Progenitor cell of endocrine pancreas (in vitro differentiated cells): ENCODE results near the gene OR5A2. TPM values are rescaled to one million over a fixed set of nuclear protein-coding genes. Genes with fewer than 3 reads are reported as not detected.

ENCODE experiments used
- DNase-seq: peaks from one replicate; pipeline ENCODE4 v3.0.0; 2021; ENCODE audit warnings: low spot score; ENCODE audit not compliant: unreplicated experiment
- H3K27ac Mint-ChIP-seq: 2 replicates; pipeline ENCODE4 v1.8.0; 2021; ENCODE audit warnings: mild to moderate bottlenecking, moderate library complexity, mixed read lengths
- H3K27me3 Mint-ChIP-seq: 2 replicates; pipeline ENCODE4 v1.8.0; 2021; ENCODE audit warnings: mixed read lengths
- H3K36me3 Mint-ChIP-seq: 2 replicates; pipeline ENCODE4 v1.8.0; 2022; ENCODE audit warnings: mixed read lengths; ENCODE audit not compliant: insufficient read depth
- H3K4me1 Mint-ChIP-seq: 2 replicates; pipeline ENCODE4 v1.8.0; 2021; ENCODE audit warnings: low read depth, mixed read lengths
- H3K4me3 Mint-ChIP-seq: 2 replicates; pipeline ENCODE4 v1.8.0; 2021; ENCODE audit warnings: low read depth, mild to moderate bottlenecking, moderate library complexity, mixed read lengths
- H3K9me3 Mint-ChIP-seq: 2 replicates; pipeline ENCODE4 v1.8.0; 2021; ENCODE audit warnings: low read depth, mixed read lengths
- long read RNA-seq: library from polyadenylated mRNA; unstranded; transcript quantifications from one replicate; pipeline ENCODE4 v2.0.0, GENCODE V29; 2020
- total RNA-seq: library from RNA; stranded (reverse); gene quantifications from 2 replicates; pipeline ENCODE4 v1.2.1, GENCODE V29; 2021
- TF ChIP-seq, protein P1 (sequence below): fragments of 200-600 bp; sonication (generic); IDR thresholded peaks from one replicate; pipeline ENCODE4 v1.5.0; 2021; ENCODE audit warnings: antibody characterized with exemption, mild to moderate bottlenecking; ENCODE audit not compliant: unreplicated experiment

OR5A2 gene, protein sequence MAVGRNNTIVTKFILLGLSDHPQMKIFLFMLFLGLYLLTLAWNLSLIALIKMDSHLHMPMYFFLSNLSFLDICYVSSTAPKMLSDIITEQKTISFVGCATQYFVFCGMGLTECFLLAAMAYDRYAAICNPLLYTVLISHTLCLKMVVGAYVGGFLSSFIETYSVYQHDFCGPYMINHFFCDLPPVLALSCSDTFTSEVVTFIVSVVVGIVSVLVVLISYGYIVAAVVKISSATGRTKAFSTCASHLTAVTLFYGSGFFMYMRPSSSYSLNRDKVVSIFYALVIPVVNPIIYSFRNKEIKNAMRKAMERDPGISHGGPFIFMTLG
- total RNA-seq = not detected in 2 replicates
- long read RNA-seq = 0 reads

DNA sequence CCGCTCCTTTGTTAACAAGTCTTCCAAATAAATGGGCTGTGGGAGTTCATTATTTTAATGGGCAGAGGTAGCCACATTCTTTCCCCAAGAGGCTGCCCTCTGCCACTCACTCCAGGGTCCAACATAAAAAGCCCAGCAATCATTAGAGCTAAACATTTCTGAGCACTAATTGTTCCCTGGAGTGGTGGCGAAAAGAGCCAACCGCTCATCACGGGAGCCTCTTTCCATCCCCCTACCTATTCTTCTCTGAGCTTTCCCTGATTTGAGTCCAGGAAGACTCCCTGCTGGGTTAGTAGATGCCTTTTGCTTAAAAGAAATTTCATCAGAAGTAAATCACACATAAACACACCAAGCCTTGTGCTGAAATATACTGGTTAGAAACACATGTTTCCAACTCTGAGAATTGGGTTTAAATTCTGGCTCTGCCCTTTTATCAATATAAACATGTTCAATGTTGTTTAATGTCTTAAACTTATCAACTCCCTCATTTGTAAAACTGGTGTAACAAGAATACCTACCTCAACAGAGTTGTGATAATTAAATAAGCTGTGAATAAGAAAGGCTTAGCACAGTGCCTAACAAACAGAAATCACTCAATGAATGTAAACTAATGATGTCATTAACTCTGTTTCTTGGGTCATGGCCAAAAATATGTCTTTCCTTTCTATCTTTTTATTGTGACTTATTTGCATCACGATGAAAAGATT lies at the start of gene OR5A2:
TSS of gene OR5A2 (minus strand) at position 53 of the 707 bp plus-strand sequence. CDS start 3,460 bp downstream, outside the sequence.
- DNase-seq = no peak
- Mint-ChIP-seq H3K4me1 (peaks cover 26% of the 10 kb centered on the region), H3K27ac (peak within 1 kb of the TSS; percentile 82), H3K4me3 (no peak within 1 kb of the TSS), H3K9me3 (peaks cover 4% of the 10 kb centered on the region), H3K27me3 (peaks cover 2% of the 10 kb centered on the region), H3K36me3 (no peaks in the 10 kb centered on the region)
- TF ChIP-seq, protein P1, sequence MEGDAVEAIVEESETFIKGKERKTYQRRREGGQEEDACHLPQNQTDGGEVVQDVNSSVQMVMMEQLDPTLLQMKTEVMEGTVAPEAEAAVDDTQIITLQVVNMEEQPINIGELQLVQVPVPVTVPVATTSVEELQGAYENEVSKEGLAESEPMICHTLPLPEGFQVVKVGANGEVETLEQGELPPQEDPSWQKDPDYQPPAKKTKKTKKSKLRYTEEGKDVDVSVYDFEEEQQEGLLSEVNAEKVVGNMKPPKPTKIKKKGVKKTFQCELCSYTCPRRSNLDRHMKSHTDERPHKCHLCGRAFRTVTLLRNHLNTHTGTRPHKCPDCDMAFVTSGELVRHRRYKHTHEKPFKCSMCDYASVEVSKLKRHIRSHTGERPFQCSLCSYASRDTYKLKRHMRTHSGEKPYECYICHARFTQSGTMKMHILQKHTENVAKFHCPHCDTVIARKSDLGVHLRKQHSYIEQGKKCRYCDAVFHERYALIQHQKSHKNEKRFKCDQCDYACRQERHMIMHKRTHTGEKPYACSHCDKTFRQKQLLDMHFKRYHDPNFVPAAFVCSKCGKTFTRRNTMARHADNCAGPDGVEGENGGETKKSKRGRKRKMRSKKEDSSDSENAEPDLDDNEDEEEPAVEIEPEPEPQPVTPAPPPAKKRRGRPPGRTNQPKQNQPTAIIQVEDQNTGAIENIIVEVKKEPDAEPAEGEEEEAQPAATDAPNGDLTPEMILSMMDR = no peak

DNA sequence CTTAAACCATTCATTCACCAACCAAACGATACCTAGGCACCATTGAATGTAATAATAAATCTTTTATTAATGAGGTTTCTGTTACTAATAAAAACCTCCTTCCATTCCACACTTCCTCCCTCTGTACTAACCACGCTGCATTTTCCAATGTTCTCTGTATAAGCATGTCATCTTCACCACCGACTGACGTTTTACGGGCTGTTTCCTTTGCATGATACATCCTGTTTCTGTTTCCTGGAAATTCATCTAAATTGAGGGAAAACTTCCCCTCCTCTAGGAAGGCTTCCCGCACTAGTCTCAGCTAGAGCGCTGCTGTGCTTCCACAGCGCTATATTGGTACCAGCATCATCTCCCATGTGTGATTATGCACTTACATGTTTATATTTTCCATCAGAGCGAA lies 49.0 kb upstream of the OR5A2 start:
- Mint-ChIP-seq H3K4me1 (no peaks in the 10 kb centered on the region), H3K4me3 (no peak overlapping the region), H3K27me3 (peaks cover 10% of the 10 kb centered on the region), H3K36me3 (no peaks in the 10 kb centered on the region), H3K27ac (no peak overlapping the region), H3K9me3 (no peaks in the 10 kb centered on the region)
- DNase-seq = no peak
- TF ChIP-seq, protein P1 = no peak

DNA sequence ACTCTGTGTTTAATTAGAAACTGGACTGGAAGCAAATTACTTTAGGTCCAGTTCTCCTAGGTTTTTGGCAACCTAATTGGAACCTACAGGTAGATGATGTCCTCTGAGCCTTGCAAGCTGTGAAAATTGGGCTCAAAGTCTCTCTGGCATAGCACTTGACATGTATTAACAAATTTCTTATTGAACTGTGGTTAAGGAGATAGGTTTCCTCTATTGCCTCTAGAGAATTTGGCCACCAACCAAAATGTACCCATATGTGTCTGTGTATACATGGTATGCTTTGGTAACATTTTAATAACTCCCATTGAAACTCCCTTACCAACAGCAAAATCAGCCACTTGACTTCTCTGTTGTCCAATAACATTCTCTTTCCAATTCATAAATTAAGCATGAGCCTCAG lies 46.8 kb upstream of the OR5A2 start, which contains the start of gene OR4D10:
TSS of gene OR4D10 (plus strand) at position 301 of the 400 bp plus-strand sequence. CDS start 4,115 bp downstream, outside the sequence.
- Mint-ChIP-seq H3K27ac (no peak within 1 kb of the TSS), H3K4me1 (no peaks in the 10 kb centered on the region), H3K9me3 (no peaks in the 10 kb centered on the region), H3K36me3 (no peaks in the 10 kb centered on the region), H3K4me3 (no peak within 1 kb of the TSS), H3K27me3 (peaks cover 9% of the 10 kb centered on the region)
- TF ChIP-seq, protein P1 = no peak
- no peak for DNase-seq

DNA sequence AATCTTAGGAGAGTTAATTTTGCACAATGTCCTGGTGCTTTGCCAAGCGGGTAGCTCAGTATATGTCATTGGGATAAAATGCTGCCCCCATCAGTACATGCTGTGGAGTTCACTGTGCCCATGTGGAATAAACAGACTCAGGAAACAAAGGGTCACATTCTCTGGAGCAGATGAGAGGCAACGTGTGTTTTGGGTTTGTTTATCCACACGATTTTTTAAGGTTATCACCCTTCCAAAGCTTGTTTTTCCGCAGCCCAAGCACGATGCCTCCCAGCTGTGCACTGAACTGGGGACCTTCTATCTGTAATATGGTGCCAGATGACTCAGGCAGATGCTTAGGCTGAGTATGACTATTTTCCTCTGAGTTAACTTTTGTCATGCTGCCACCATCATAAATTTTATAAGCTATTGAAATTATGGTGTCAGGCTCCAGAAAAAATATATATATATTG lies 37.0 kb upstream of the OR5A2 start:
- TF ChIP-seq, protein P1 = no peak
- H3K27me3 Mint-ChIP-seq = no peaks in the 10 kb centered on the region
- peaks cover 1% of the 10 kb centered on the region for H3K4me1 Mint-ChIP-seq
- no peak overlapping the region for H3K4me3 Mint-ChIP-seq
- H3K27ac Mint-ChIP-seq = no peak overlapping the region
- DNase-seq = no peak
- H3K9me3 Mint-ChIP-seq = peaks cover 8% of the 10 kb centered on the region
- no peaks in the 10 kb centered on the region for H3K36me3 Mint-ChIP-seq

DNA sequence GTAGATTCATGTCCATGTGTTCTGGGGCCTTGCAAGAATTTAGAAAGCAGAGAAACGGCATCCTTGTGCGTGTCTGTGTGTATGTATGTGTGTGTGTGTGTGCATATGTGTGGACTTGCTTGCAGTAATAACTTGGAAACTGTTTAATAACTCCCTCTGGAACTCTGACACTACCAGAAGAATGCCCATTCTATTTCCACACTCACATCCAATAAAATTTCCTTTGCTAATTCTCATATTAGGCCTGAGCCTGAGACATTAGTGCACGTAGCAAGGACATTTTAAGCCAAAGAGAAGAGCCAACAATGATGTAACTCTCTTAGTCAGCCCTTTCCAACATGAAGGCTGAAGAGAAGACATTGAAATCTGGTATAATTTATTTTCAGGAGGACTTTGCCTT lies 33.7 kb upstream of the OR5A2 start:
- Mint-ChIP-seq H3K27me3 (no peaks in the 10 kb centered on the region), H3K4me1 (peaks cover 6% of the 10 kb centered on the region), H3K36me3 (no peaks in the 10 kb centered on the region), H3K4me3 (no peak overlapping the region), H3K9me3 (peaks cover 4% of the 10 kb centered on the region), H3K27ac (no peak overlapping the region)
- TF ChIP-seq, protein P1 = no peak
- DNase-seq = no peak
